ENCODE data around the gene SMARCAD1.

- peak; percentile 73 for TF ChIP-seq CTCF (IDR thresholded peaks at IDR 0.05; ENCODE audit: low read depth, low read length)
- TF ChIP-seq EZH2phosphoT487 (IDR thresholded peaks at IDR 0.05; ENCODE audit: low read depth), result no peak
Measured at GRCh38 chr4:94304365-94304971, 96.8 kb downstream of the SMARCAD1 start.

Measured in OCI-LY3 (cell line).